Occipital lobe (tissue), 2 donors: Measurements from ENCODE around the gene RIMBP2. TPM values are rescaled to one million over a fixed set of nuclear protein-coding genes. Genes with fewer than 3 reads are reported as not detected.

ENCODE experiments used
- DNase-seq: peaks from one replicate; lab custom pipeline; 2025; lab: John Stamatoyannopoulos, UW
- total RNA-seq: library from RNA; depleted of rRNA; stranded (reverse); fragments of >200 nt; gene quantifications from one replicate; pipeline ENCODE4 v1.2.3, GENCODE V29; 2014

The RIMBP2 gene
- total RNA-seq, 1 donor from 2014 or later: 39.5 TPM

- no peak for DNase-seq
Measured at GRCh38 chr12:130683811-130684210, 32.3 kb downstream of the RIMBP2 start.

- DNase-seq: no peak
Measured at GRCh38 chr12:130683080-130683479, 33.0 kb downstream of the RIMBP2 start.

DNA sequence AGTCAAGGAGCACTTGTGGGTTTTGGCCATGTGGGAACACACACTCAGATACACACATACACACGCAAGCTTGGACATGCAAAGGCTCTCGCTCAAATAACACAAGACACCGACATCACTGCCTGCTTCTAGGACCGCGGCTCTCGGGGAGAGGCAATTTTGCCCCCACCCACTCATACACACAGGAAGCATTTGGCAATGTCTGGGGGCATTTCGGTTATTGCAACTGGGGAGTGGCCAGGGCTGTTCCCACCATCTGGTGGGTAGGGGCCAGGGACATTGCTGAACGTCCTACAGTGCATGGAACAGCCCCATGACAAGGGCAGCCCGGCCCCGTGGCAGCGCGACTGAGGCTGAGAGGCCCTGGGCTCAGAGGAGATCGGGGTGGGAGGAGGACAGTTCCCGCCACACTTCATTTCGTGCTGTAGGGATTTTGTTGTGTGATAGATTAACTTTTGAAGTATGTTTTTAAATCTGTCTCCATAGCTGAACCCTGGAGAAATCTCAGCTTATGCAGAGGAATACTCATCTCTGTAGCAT is 35.6 kb downstream of the RIMBP2 start:
- DNase-seq: no peak

GRCh38 chr12:130677957-130678558 is 38.0 kb downstream of the RIMBP2 start:
- DNase-seq: no peak

DNA sequence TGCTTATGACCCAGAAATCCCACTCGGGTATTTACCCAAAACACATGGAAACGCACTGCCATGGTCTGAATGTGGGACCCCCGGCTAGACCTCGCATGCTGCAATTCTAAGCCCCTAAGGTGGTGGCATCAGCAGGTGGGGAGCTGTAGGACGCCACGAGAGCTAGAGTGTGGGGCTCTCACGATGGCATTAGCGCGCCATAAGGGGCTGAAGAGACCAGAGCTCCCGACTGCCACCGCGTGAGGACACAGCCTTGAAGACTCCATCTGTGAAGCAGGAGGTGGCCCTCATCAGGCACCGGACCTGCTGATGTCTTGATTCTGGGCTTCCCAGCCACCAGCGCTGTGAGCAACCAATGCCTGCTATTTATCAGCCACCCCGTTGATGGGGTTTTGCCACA is 40.3 kb downstream of the RIMBP2 start:
- DNase-seq: no peak

DNA sequence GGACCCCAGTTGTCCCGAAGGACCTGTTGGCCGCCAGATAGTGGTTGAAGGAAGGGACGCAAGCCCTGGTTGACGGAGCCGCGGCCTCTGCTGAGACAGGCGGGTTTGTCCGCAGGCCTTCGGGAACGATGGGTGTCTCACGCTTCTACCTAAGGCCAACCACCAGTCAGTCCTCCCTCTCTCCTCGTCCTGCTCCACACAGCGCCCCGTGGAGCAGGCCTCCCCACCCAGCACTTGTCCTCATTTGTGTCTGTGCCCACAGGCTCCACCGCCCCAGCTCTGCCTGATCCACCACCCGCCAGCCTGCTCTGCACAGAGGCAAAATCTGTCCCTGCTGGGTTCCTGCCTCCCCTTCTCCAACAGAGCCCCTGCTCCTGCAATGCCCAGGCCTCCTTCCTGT is 41.0 kb downstream of the RIMBP2 start:
- no peak for DNase-seq

DNA sequence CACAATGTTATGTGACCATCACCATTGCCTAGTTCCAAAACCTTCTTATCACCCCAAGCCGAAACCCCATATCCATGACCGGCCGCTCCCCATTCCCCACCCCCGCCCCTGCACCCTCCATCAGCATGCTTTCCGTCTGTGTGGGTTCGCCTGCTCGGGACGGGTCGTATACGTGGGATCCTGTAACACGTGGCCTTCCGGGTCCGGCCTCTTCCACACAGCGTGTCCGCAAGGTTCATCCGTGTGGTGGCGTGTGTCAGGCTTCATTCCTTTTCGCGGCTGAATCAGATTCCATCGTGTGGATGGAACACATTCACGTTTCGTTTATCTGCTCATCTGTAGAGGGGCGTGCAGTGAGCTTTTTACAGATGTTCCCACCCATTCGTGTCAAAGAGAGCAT is 41.4 kb downstream of the RIMBP2 start:
- no peak for DNase-seq

GRCh38 chr12:130673036-130673705 is 42.9 kb downstream of the RIMBP2 start:
- DNase-seq: no peak

- DNase-seq: no peak
Measured at GRCh38 chr12:130672089-130672820, 43.8 kb downstream of the RIMBP2 start.

- DNase-seq: no peak
Measured at GRCh38 chr12:130671556-130671955, 44.5 kb downstream of the RIMBP2 start.

- no peak for DNase-seq
Measured at GRCh38 chr12:130669797-130670196, 46.3 kb downstream of the RIMBP2 start.

DNA sequence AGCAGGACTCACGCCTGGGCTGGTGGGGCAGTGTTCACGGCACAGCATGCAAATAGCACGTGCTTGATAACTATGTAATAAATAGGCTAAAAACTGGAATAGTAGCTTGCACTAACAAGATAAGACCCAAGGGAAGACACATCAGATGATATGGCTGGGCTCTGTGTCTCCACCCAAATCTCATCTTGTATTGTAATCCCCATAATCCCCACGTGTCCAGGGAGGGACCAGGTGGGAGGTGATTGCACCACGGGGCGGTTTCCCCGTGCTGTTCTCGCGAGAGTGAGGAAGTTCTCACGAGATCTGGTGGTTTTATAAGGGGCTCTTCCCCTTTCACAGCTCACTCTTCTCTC is 46.9 kb downstream of the RIMBP2 start:
- DNase-seq: no peak

- DNase-seq: no peak
Measured at GRCh38 chr12:130668286-130669204, 47.6 kb downstream of the RIMBP2 start.

DNA sequence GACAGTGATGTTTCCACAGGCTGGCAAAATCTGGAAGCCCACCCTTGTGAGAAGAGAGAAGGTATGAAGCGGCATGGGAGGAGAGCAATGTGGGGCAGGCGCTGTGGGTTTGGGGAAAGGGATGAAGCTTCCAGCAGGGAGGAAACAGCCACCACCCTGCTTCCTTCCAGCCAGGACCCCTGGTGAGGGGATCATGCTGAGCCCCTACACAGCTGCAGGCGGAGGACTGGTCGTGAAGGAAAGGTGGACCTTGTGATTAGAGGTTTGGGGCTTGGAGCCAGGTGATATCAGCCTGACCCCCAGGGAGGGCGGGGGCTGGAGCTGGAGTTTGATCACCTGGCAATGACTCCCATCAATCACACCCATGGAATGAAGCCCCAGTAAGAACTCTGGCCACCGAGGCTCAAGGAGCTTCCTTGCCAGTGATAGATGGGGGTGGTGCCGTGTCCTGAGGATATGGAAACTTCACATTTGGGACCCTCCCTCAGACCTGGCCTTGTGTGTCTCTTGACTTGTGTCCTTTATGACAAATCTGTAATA is 48.6 kb downstream of the RIMBP2 start:
- no peak for DNase-seq

GRCh38 chr12:130666645-130667044 is 49.5 kb downstream of the RIMBP2 start:
- no peak for DNase-seq

GRCh38 chr12:130665753-130666152 is 50.3 kb downstream of the RIMBP2 start:
- no peak for DNase-seq

DNA sequence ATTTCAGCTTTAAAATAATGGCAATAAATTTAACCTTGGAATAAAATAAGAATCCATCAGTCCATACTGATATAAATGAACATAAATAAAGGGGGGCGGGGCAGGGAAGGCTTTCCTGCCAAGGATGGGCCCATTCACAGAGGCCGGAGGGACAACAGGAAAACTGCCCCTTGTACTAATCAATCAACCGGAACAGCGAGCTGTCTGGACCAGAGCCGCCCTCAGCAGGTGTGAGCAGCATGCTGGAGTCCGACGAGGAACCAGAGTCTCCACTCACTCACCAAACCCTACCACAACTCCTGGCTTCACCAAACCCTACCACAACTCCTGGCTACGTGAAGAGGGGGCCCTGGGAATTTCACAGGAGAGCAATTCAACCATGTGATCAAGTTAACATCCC is 51.3 kb downstream of the RIMBP2 start:
- no peak for DNase-seq

- DNase-seq: no peak
Measured at GRCh38 chr12:130664252-130664651, 51.8 kb downstream of the RIMBP2 start.

DNA sequence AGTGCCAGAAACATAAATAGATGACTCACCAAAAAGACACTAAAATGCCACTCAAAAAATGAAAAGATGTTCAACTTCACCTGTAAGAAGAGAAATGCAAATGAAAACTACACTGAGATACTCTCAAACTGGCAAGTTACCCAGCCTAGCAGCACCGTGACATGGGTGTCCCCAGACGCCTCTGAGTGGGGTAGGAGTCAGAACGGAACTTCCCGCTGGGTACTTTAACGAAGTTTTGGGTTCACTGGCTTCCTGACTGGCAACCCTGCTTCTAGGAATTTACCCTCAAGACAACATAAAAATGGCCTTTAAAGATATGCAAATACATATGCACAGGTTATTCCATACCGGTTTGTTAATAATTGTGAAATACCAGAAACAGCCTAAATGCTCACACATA is 52.6 kb downstream of the RIMBP2 start:
- no peak for DNase-seq

DNA sequence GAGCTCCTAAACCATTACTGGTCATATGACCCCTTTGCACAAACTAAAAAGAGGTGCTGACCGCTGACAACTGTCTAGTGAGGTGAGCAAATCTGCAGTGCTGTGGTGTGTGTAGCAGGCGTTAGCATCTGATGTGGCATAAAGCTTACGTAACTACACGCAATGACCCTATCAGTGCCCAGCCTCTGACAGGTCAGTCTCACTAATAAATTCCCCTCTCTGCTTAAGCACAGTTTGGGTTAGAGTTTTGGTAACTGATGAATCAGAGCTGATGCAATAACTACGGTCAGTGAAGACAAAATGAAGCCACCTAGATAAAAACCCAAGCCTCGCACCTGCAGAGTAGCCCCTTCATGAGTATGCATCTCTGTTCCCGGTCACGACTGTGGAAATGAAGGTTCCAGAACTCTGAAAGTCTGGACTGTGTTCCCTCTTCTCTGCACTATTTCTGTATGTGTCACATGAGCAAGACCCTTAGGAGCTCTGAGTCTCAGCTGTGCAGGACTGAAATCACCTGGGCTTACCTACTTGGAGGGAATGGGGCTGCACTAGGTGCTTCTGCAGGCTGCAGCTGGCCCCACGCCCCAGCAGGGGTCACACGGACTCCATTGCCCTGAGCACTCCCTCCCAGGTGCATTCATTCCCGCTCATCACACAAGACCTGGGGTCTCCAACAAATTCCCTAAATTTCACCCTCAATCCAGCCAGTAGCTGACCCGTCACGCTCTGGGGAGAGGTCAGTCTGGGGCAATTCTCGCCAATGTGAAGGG is 54.4 kb downstream of the RIMBP2 start:
- no peak for DNase-seq

GRCh38 chr12:130661059-130661458 is 55.0 kb downstream of the RIMBP2 start:
- DNase-seq: no peak
